ENCODE measurements around the gene RHBDD1.

The RHBDD1 gene

GRCh38 chr2:226905718-226906117, 69.9 kb downstream of the RHBDD1 start:
- no peak for DNase-seq
- TF ChIP-seq CTCF (IDR thresholded peaks at IDR 0.05; ENCODE audit: low read depth, low read length) = no peak
- H3K4me3 ChIP-seq (ENCODE audit: low read depth, low read length) = no peak overlapping the region
- H3K4me1 ChIP-seq = peaks cover 18% of the 10 kb centered on the region
- no peaks in the 10 kb centered on the region for H3K9me3 ChIP-seq
- H3K27me3 ChIP-seq = no peaks in the 10 kb centered on the region
- H3K36me3 ChIP-seq = no peaks in the 10 kb centered on the region

- DNase-seq = no peak
- no peak overlapping the region for H3K4me3 ChIP-seq (ENCODE audit: low read depth, low read length)
Measured at GRCh38 chr2:226906163-226906693, 70.4 kb downstream of the RHBDD1 start.

GRCh38 chr2:226909126-226909525, 73.3 kb downstream of the RHBDD1 start:
- no peaks in the 10 kb centered on the region for H3K27me3 ChIP-seq
- no peaks in the 10 kb centered on the region for H3K4me1 ChIP-seq
- no peaks in the 10 kb centered on the region for H3K36me3 ChIP-seq
- H3K9me3 ChIP-seq = no peaks in the 10 kb centered on the region
- no peak for DNase-seq
- TF ChIP-seq CTCF (IDR thresholded peaks at IDR 0.05; ENCODE audit: low read depth, low read length) = no peak
- no peak overlapping the region for H3K4me3 ChIP-seq (ENCODE audit: low read depth, low read length)

More at GRCh38 chr2:226906163-226906693, 70.4 kb downstream of the RHBDD1 start:
- Histone ChIP-seq H3K27me3 (no peaks in the 10 kb centered on the region), H3K9me3 (no peaks in the 10 kb centered on the region), H3K4me1 (peaks cover 18% of the 10 kb centered on the region), H3K36me3 (no peaks in the 10 kb centered on the region)
- no peak for TF ChIP-seq CTCF (IDR thresholded peaks at IDR 0.05; ENCODE audit: low read depth, low read length)

- Histone ChIP-seq H3K27me3 (no peaks in the 10 kb centered on the region), H3K36me3 (no peaks in the 10 kb centered on the region), H3K9me3 (no peaks in the 10 kb centered on the region), H3K4me3 (ENCODE audit: low read depth, low read length) (no peak overlapping the region), H3K4me1 (no peaks in the 10 kb centered on the region)
- TF ChIP-seq CTCF (IDR thresholded peaks at IDR 0.05; ENCODE audit: low read depth, low read length) = no peak
- DNase-seq = no peak
Measured at GRCh38 chr2:226909836-226910235, 74.0 kb downstream of the RHBDD1 start.

- no peaks in the 10 kb centered on the region for H3K4me1 ChIP-seq
- no peak overlapping the region for H3K4me3 ChIP-seq (ENCODE audit: low read depth, low read length)
- no peaks in the 10 kb centered on the region for H3K9me3 ChIP-seq
- DNase-seq = no peak
- no peaks in the 10 kb centered on the region for H3K27me3 ChIP-seq
- TF ChIP-seq CTCF (IDR thresholded peaks at IDR 0.05; ENCODE audit: low read depth, low read length) = no peak
- no peaks in the 10 kb centered on the region for H3K36me3 ChIP-seq
Measured at GRCh38 chr2:226910384-226910783, 74.5 kb downstream of the RHBDD1 start.

GRCh38 chr2:226911932-226912331, 76.1 kb downstream of the RHBDD1 start:
- DNase-seq = no peak
- Histone ChIP-seq H3K9me3 (no peaks in the 10 kb centered on the region), H3K4me3 (ENCODE audit: low read depth, low read length) (no peak overlapping the region), H3K4me1 (no peaks in the 10 kb centered on the region), H3K27me3 (no peaks in the 10 kb centered on the region), H3K36me3 (no peaks in the 10 kb centered on the region)
- no peak for TF ChIP-seq CTCF (IDR thresholded peaks at IDR 0.05; ENCODE audit: low read depth, low read length)
